DMS153 (cell line): Measurements from ENCODE around the gene HES6.
"Not testable (repeated sequence)": the region's sequence is repeated elsewhere in the genome, so short reads cannot be mapped to it uniquely, and the experiment has no call there.

ENCODE experiments used
- DNase-seq: peaks from one replicate; lab custom pipeline; 2025; lab: John Stamatoyannopoulos, UW

HES6 gene

DNA sequence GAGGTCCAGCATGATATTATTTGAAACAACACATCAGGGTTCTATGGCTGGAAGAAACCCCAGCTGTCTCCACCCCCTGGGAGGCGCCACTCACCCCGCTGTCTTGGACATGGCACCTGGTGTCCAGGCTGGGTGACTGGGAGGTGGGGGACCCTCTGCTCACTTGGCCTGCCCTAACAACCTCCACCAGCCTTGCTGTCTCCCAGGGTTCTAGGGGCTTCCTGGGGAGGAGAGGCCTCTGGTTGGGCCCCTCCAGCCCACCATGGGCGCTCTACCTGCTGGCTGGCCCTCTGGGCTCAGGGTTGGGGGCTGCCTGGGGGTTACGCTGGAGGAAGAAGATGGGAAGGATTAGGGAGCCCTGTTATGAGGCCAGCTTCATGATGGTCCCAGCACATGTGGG, 32.3 kb upstream of the HES6 start:
- no peak for DNase-seq

DNA sequence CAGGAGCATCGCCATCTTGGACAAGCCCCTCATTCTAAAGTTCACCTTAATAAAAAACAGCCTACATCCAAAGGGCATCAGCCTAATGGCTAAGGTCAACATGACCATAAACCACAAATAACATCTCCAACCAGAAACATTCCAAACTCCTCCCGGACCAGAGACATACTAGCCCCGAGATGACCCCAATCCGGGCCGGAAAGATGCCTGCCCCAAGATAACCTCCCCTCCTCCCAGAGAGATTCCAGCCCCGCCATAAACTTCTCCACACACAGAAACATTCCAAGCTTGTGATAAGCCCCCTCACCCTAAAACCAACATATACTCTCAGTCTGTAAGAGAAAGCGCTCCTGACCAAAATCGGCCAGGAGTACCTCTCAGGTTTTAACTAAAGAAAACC, 31.8 kb upstream of the HES6 start:
- DNase-seq = not testable (repeated sequence)

GRCh38 chr2:238271061-238271554, 31.3 kb upstream of the HES6 start:
- no peak for DNase-seq

GRCh38 chr2:238270606-238271005, 30.8 kb upstream of the HES6 start:
- DNase-seq = no peak

GRCh38 chr2:238269741-238270140, 29.9 kb upstream of the HES6 start:
- no peak for DNase-seq

GRCh38 chr2:238267884-238268680, 28.2 kb upstream of the HES6 start:
- DNase-seq = no peak

DNA sequence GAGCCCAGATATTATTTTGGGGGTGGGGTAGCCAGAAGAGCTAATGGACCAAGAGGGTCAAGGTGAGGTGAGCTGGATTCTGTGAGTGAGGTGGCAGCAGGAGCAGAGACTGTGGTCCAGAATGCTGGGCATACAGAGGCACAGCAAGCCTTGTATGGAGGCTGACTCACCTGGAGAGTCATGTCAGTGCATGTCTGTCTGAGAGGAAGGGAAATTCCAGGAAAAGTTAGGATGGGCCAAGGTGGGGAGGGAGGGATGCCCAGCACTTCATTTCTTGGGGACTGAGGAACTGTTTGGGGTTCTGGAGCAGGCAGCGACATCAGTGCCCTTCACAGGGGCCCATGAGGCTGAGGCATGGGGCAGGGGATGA, 27.5 kb upstream of the HES6 start:
- DNase-seq = no peak

DNA sequence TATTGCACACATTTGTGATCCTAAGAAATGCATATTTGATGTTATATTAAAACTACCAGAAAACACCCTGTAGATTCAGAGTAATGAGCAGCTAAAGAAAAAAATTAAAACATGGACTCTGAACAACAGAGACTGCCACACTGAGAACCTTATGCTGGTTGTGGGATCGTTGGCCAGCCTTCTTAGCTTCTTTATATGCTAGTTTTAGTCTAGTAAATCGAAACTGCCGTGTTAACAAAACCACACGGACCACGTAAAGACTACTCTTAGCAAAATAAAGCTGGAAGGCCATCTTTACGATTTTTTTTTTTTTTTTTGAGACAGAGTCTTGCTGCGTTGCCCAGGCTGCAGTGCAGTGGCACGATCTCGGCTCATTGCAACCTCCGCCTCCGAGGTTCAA, 25.8 kb upstream of the HES6 start:
- DNase-seq = no peak

DNA sequence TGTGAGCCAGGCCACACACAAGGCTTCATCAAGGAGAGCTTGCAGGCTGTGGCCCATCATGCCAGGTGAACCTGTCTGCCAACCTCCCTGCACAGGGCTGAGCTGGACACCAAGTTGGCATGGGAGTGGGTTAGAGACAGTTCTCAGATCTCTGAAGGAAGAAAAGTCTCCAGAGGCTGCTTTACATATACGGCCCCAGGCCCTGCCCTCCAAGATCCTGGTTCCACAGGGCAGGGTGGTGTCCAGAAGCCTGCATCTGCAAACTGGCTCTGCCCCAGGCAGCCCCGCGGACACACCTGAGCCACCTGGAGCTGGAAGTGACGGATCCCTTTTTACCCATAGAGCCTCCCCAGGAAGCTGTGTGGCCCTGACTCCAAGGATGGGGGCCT, 24.2 kb upstream of the HES6 start:
- no peak for DNase-seq

- DNase-seq = peak; percentile 51
Measured at GRCh38 chr2:238263204-238264071, 23.6 kb upstream of the HES6 start.

DNA sequence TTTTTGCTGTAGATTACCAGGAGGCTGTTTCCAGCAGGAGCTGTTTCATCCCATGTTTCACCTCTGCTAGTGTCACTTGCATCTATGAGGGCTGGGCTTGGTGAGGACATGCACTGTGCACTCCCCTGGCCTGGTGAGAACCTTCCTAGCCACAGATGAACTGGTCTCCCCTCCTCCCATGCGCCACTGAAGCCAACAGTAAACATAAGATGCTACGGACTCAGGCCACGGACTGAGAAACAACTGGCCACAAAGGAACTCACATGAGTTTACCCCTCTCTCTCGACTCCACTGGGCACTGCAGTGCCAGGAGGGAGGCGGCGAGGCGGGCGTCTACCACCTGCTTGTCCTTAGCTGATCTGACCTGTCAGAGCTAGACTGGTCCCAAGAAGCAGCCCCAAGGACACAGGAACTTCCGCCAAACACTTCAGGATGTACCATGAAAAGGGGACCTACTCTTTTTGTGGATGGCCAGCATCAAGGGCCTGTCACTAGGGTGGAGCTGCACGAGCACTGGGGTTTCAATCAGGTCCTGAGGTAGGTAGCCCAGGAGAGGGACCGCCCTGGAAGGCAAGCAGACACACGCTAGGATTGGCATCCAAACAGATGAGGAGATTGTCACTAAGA, 22.8 kb upstream of the HES6 start:
- DNase-seq = no peak

- no peak for DNase-seq
Measured at GRCh38 chr2:238261718-238262375, 22.0 kb upstream of the HES6 start.

- DNase-seq = no peak
Measured at GRCh38 chr2:238260883-238261282, 21.0 kb upstream of the HES6 start.

- DNase-seq = no peak
Measured at GRCh38 chr2:238259061-238260020, 19.5 kb upstream of the HES6 start.

- no peak for DNase-seq
Measured at GRCh38 chr2:238257786-238258700, 18.2 kb upstream of the HES6 start.

- DNase-seq = peak; percentile 87
Measured at GRCh38 chr2:238256594-238257104, 16.8 kb upstream of the HES6 start.

DNA sequence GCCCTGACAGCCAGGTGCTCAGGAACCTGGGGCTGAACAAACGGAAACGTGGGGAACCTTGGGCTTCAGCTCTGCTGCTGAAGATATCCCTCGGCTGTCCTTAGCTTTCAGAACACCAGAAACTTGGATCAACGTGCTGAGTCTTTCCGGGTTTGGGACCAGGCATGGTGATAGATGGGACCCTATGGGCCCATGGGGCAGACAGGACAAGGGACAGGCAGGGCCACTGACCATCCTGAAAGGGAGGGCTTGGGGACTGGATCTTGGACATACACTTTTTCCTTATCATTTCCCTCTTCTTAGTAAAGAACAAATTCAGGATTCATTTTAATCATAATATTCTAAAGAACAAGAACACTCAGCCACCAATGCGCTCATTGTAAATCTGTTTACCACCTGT, 16.3 kb upstream of the HES6 start:
- DNase-seq = no peak

GRCh38 chr2:238255636-238256035, 15.8 kb upstream of the HES6 start:
- DNase-seq = no peak

GRCh38 chr2:238255151-238255551, 15.3 kb upstream of the HES6 start:
- no peak for DNase-seq
